Liver (tissue), 3 donors: ENCODE results near the gene BCAR3.

ENCODE experiments used
- ATF3 ChIP-seq: IDR thresholded peaks from 2 replicates; pipeline ENCODE4 v1.6.1; 2016; ENCODE audit warnings: antibody characterized with exemption
- CTCF ChIP-seq: fragments of 150-350 bp; IDR thresholded peaks from 2 replicates; pipeline ENCODE4 v1.5.1; 2017; ENCODE audit warnings: improper control_type of control experiment, low read depth, low read length; ENCODE audit not compliant: missing input control
- HNF4G ChIP-seq: IDR thresholded peaks from 2 replicates; pipeline ENCODE4 v1.6.1; 2016; ENCODE audit warnings: antibody characterized with exemption
- RAD21 ChIP-seq, 2 donors: IDR thresholded peaks; 2 replicates each; pipeline ENCODE4 v1.6.1; 2016; ENCODE audit warnings: antibody characterized with exemption in 2 of 2, mild to moderate bottlenecking in 2 of 2
- REST ChIP-seq: IDR thresholded peaks from 2 replicates; pipeline ENCODE4 v1.6.1; 2016; ENCODE audit warnings: antibody characterized with exemption, mild to moderate bottlenecking
- donor health status: healthy.
- donor health status: healthy.

- no peak for TF ChIP-seq CTCF
- TF ChIP-seq REST = no peak
- no peak for TF ChIP-seq RAD21 (IDR thresholded peaks at IDR 0.05)
- TF ChIP-seq HNF4G = no peak
- no peak for TF ChIP-seq ATF3
Observed at GRCh38 chr1:93698329-93699048, 16.9 kb upstream of the BCAR3 start.
